Measurements from ENCODE around the gene C10orf71.

Gene C10orf71

DNA sequence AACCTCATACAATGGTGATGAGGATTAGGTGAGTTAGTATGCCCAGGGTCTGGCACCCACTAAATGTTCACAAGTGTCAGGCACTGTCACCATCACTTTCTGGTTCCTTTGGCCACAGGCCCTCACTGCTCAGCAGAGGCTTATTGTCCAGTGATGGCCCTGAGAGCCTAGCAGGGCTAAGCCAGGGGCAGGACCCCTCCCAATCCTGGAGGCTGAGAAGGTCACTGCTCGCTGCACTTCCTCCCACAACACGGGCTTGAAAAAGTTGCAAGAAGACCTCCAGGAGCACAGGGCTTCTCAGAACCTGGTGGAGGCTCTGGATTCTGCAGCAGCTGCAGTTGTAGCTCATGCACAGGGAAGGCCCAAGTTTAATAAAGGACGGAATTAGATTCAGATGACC is 48.9 kb downstream of the C10orf71 start:
- no peak for DNase-seq

DNA sequence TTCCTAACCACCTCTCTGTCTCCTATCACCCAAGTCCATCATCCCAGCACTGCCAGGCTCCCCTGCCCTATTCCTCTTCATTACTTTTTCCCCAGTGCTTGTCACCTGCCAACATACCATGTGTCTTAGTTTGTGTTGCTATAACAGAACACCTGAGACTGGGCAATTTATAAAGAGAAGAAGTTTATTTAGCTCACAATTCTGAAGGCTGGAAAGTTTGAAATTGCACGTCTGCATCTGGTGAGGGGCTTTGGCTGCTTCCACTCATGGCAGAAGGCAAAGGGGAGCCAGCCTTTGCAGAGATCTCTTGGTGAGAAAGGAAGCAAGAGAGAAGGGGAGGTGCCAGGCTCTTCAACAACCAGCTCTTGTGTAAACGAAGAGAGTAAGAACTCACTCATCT is 49.6 kb downstream of the C10orf71 start:
- no peak for DNase-seq

DNA sequence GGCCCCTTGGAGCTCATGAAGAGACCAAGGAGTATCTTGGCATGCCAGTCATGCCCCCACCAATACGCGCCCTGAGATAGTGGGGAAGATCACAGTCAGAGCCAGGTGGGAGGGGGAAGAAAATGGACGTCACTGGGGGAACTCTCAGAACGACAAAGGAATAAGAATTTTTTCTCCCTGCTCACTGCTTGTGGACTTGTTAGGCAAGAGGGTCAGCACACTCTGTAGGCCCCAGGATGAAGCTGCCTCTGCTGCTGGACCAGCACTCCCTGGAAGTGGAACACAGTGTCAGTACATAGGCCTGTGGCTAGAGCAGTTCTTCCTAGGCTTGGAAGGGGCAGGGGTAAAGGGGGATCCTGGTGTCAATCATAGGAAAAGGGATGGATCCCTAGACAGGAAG is 50.4 kb downstream of the C10orf71 start:
- no peak for DNase-seq

DNA sequence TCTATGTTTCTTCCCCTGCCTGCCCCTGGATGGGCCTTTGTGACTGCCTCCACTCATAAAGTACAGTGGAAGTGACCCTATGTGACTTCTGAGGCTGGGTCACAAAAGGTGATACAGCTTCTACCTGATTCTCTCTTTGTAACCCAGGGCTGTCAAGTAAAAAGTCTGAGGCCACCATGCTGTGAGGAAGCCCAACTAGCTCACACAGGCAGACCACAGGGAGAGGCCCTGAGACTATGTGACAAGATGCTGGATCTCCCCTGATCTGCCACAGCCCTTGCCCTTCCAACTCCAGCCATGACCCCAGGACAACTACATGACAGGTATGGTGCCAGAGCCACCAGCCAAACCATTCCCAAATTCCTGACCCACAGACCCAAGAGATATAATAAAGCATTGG is 51.2 kb downstream of the C10orf71 start:
- no peak for DNase-seq

DNA sequence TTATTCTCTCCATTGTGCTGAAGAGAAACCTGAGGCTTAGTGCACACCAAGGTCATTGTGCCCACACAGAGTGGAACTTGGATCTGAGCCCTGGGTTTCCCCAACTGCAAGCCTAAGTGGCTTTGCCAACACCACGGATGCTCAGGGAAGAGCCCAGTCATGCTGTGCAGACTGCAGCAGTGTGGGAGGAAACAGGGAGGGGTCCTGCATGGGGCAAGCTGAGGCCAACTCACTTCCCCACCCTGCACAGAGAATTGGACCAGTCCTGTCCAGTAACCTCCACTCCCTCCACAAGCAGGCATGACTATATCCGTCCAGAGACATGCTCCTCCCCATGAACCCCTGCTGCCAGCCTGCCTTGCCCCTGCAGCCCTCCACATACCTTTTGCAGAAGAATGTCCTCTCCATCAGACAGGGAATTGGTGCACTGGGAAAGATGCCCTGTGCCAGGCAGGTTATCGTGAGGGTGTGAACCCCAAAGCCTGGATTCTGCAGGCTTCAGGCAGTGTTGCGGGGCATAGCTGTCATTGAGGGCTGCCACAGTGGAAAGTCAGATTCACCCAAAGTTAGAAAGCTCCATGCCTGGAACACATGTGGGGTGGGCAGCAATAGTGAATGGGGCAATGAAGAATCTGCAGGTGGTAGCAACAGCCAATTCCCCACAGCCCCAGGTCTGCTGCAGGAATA is 52.0 kb downstream of the C10orf71 start:
- DNase-seq: no peak

DNA sequence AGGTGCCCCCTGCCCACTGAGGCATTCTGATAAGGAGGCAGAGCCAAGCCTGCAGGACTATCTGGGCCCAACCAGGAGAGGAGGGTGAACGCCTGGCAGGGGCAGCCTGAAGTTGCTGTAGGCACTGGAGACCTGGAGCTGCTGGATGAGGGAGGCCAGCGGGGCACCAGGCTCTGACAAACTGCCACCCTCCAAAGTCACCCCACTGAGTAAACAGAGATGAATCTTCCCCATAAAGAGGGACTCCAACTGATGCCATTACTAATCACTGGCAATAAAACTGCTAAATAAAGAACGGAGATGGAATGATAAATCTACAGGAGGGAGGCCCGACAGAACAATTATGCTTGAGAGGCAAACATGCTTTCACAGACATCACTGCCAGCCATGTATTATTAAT is 52.7 kb downstream of the C10orf71 start:
- DNase-seq: no peak

DNA sequence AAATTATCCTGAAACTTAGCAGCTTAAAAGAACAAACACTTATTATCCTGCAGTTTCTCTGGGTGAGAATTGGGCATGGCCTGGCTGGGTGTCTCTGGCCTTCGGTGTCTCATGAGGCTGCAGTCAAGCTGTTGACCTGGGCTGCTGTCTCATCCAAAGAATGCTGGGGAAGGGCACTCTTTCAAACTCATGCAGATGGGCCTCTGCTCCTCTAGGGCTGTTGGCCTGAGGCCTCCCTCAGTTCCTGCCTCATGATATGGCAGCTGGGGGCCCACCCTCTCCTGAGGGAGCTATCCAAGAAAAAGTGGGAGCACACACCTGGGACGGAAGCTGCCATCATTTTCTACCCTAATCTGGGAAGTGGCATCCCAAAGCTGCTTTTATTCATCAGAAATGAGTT is 53.4 kb downstream of the C10orf71 start:
- DNase-seq: no peak

DNA sequence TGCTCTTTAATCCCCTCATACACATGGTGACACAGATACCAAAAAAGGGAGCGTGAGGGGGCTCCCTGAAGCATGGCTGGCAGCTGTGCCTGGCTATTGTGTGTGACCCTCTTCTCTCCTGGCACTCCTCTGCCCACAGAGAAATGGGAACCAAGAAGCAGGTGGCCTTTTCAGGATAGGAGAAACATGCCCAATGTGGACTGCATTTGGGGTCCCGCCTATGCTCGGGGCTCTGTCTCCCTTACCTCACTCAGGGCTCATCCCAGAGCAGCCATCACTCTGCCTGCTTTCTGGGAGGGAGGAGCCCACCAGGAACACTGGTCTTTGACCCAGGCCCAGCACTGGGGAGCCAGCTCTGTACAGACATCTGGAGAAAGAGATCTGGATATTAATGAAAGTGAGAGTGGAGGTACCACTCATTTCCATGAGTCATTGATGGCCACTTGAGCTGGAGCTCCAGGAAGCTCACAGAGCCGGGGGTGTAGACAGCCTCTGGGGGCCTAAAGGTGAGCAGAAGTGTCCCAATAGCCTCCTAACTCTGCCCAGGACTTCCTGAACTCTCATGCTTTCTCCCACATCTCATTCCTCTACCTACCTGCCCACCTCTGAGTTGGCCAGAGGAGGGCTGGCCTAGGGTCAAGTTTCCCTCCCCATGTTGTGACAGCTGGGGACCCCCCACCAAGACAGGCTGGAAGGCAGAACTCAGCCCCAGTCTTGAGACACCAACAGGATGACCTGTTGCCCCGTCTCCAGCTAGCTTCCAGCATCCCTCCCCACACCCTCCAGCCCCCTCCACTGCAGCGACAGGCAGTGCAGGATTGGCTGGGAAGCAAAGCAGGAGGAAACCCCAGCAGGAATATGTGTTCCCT is 54.3 kb downstream of the C10orf71 start:
- DNase-seq: no peak

DNA sequence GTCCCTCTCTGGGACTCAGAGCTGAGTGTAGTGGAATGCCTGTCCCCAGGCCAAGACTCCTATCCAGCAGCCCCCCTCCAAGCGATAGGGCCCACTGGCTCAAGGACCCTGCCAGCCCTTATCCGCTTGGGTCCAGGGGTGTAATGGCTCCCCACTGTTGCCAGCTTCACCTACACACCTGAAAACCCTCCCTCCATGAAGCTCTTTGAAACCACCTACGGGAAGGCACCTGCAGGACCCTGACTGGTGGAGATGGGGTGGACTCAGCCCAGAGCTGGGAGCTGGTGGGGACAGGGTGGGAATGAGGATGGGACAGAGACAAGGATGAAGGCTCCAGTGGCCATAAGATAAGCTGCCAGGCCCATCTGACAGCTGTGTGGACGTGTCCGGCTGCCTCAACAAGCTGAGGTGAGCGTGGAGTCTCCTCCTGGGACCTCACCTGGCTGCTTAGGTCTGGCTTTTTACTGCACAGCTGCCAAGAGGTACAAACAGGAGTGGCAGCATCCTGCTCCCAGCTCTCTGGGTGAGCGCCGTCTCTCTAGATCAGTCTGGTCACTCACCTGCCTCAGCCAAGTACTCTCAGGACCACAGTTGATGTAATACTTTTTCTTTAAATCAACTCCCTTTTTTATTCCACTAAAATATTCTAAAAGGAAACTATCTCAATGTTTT is 55.1 kb downstream of the C10orf71 start:
- no peak for DNase-seq

DNA sequence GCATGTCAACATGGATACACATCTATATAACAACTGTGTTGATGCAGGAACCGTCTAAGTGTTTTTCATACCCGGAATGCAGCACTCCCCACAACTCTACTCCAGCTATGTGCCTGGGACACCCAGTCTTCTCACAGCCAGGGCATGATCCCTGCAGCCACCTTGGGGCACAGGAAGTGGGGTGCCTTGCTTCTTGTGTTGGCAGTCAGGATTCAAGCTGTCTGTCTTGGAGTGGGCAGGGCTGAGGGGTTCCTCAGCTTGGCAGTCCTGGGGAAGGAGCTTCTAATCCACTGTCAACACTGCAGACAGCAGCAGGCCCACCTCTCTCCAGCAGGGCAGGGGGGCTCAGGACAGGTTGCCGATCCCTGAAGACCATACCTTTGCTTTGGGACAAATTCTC is 55.6 kb downstream of the C10orf71 start:
- no peak for DNase-seq

DNA sequence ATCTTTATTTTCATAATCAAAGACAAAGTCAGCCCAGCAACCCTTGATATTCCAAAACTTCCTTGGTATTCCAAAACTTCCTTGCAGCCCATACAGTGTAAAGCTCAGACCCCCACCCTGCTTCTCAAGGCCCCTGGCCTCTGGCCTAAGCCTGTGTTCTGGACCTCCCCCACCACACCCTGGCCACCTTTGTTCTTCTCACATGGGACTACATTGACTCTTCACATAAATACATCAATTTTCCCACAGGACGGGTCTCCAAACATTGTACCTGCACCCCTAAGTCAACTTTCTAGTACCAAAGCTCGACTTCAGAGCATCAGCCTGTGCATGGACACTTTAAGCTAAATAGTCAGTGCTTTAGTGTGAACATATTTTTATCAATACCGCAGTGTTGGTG is 56.3 kb downstream of the C10orf71 start:
- DNase-seq: no peak

DNA sequence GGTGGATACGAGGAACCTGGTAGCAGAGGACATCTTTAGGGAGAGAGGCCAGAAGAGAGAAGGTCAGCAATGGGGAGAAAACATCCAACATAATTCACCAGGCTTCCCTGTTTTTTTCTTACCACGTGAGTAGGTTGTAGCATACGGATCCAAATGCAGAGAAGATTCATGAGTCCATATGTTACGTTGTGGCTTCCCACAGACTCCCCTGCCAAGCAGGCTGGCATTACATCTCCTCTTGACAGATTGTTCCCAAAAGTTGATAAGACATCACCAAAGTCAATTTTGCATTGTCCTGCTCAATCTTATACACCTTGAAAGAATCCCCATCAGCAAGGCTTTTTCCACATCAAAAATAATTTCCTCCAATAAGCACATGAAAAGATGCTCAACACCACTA is 57.2 kb downstream of the C10orf71 start:
- no peak for DNase-seq

DNA sequence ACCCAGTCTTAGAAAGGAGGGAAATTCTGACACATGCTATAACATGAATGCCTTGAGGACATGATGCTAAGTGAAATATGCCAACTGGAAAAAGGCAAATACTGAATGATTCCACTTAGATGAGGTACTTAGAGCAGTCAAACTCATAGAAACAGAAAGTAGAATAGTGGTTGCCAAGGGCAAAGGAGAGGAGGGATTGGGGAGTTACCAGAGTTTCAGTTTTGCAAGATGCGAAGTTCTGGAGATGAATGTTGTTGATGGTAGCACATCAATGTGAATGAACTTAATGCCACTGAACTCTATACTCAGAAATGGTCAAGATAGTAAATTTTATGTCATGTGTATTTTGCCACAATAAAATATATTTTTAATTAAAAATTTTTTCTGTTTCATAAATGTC is 58.0 kb downstream of the C10orf71 start:
- no peak for DNase-seq

DNA sequence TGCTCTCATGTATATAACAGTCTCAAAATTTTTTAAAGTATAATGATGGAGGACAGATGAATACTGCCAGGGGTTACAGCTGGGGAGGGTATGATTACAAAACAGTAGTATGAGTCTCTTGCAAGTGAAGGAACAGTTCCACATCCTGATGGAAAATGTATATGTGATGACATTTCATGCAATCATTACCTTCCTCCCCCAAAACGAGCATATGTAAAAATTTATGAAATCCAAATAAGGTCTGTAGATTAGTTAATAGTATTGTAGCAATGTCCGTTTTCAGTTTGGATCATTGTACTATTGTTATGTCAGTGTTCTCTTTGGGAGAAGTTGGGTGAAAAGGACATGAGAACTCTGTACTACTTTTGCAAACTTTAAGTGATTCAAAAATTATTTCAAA is 58.9 kb downstream of the C10orf71 start:
- no peak for DNase-seq

DNA sequence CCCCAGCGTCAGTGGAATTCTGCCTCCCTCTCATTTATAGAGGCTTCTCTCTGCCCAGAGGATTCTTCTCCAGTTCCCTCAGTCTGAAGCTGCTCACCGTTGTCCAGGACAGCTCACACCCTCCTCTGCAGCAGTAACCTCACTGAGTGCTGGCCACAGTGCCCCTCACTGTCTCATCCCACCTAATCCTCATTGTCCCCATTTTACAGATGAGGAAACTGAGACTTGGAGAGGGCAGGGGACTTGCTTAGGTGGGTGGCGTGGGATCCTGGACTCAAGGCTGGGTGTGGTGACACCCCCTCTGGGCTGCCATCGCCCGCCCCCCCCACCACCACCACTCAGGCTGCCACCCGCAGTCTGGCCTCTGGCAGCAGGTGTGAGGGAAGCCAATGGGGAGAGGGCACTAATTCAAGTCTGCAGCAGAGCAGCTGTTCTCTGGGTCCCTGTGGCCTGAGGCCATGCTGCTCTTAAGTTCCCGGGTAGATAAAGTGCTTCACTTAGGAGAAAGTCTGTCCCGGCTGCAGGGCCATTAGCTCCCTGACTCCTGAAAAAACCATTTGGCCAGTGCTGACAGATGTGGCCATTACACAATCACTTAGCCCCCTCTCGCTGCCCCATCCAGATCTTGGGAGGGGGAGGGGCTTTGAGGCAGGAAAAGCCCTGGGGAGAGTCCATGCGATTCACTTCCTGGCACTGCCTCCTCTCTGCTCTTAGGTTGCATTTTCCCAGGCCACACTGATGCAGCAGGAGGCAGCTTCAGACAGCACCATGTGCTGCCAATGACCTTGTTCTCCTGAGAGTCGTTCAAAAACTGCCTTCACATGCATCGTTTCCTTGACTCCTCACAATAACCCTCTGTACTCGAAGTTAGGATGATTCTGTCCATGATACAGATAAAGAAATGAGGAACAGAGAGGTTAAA is 60.6 kb downstream of the C10orf71 start:
- no peak for DNase-seq

DNA sequence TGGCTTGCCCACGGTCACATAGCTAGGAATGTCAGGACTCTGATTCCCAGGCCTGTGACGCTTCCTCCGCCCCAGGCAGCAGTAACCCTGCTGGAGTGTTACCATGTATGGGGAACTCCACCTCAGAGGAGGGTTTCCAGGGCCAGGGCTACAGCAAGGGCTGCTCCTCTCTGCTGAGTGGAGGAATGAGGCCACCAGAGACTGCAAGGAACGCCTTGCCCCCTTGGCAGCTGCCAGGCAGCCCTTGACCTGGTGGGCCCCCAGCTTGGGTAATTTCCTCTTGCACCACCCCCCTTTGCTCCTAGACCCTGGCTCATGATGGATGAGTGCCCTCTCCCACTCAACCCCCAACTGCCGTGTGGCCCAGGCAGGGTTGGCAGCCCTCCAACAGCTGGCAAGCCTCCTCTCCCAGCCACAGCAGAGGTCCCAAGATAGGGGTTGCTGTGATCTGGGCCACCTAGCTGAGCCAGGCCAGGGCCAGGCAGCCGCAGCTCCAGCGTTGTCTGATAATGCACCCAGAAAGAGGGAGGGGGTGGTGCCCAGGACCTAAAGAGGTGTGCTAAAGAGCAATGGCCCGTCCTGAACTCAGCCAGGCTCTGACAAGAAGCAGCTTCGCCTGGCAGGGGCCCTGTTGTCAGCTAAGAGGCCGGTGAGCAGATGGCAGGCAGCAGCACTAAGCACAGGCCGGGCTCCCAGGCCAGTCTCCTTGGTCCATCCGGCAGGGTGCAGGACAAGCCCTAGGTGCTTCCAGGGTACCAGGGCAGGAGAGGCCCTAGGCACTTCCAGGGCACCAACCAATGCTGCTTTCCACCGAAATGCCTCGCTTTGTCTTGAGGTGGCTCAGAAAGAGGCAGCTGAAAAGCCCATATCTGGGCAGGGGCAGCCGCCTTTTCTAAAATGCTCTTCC is 61.6 kb downstream of the C10orf71 start:
- DNase-seq: no peak

DNA sequence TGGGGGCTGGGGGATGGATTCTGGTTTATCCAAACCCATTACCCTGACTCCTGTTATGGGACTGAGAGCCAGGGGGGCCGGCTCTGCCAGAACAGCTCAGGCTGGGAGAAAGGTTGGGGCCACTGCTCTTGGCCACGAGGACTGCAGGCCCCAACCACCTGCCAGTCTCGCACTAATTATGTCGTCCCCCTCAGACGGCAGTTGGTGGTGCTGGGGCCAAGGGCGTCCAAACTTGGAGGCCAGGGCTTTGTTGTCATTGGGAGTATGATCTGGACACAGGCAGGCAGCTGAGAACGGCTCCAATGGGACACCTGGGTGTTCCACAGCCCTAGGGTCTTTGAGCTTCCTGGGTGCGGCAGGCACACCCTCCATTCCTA is 62.2 kb downstream of the C10orf71 start:
- no peak for DNase-seq

DNA sequence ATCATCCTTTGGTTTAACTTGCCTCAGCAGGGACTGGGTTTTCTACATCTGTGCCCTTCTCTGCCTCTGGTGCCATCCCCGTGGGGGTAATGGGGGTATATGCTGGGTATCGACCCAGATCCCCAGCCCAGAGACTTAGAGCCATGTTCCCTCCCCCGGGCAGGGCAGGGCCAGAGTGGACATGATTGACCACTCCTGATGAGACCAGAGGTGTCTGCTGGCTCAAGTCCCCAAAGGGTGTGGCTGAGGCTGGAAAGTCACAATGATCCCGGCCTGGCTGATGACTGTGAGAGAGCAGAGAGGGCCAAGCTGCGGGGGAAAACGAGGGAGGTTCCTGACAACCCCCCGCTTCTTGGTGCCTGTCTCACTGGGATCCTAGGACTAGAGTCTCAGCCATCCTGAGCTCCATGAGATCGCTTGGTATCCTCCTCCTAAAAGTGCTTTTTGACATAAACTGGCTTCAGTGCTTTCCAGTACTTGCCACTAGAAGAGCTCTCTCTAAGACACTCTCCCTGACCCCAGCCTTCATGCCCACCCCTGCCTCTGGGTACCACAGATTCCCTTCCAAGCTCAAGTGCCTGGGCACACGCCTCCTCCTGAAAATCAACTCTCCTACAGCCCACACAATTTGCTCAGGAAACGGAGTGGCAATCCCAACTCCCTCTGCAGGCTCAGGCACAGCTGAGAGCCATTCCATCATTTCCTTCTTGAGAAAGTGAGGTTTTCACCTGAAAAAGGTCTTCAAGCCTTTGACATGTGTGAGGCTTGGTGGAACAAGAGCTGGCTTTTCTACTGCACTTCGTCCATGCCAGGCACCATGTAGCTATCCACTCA is 63.0 kb downstream of the C10orf71 start:
- DNase-seq: no peak

DNA sequence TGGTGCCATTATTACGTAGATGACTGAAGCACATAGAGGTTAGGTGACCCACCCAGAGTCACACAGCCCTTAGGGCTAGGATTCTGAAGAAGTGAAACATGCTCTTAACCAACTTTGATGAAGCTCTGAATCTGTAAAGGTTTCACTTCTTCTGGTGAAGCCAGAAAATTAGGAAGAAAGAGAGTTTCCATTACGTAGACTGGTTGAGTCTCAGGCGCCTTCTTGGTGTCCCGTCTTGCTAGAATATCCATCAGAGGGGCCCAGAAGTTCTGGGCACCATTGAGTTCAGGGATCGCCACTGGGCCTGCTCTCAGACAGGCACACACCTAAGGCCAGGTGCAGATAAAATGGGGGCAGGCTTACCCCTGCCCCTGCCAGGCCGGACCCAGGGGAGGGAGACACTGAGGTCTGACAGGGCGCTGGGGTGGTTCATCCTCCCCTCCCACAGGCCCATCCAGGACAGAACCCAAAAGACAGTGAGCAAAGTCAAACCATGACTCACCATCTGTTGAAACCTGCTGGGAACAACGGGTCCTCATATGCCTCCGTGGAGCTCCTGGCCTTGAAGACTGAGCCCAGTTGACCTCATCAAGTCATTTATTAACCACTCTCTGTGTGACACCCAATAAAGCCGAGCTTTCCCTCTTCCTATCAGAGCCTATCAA is 63.8 kb downstream of the C10orf71 start:
- DNase-seq: no peak

DNA sequence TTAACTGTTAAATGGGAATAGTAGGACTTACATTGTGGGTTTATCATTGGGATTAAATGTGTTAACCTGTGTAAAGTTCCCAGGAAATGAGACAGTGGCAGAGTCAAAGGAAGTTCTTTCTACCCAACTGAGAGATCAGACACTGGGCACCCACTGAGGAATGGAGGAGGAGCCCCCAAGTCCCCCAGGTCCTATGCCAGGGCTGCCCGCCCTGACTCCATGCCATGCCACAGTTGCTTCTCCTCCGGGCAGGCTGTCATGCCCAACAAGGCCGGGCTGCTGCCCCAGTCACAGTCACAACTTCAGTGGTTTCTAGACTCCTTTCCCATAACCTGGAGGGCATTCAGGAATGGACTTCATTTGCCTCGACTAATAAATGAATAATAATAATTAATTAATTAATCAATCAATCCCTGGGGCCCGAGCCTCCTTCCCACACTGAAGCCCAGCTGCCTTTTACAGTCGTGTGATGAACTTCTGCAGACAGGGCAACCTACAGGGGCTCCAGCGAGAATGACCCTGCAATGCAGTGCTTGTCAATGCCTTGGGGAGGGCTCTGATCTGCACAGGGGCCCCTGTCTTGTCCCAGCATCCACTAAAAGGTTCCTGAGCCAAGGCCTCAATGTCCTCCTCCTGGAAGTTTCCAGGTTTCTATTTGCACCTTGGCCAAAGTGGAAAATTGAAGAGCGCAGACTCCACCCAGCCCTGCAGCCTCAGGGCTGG is 64.5 kb downstream of the C10orf71 start:
- no peak for DNase-seq
